ENCODE measurements around the gene ARID3B.

GRCh38 chr15:74545086-74545485, 4.1 kb downstream of the ARID3B start:
- TF ChIP-seq CTCF (IDR thresholded peaks at IDR 0.05) (no peak), POLR2AphosphoS5 (IDR thresholded peaks at IDR 0.05; ENCODE audit: insufficient read depth in 1 of 2, low read depth in 1 of 2) (no peak), POLR2A (IDR thresholded peaks at IDR 0.05) (no peak)

Data from vagina (tissue), 2 donors.